Measurements from ENCODE around the gene INHBA.
A peak's percentile ranks its signal among the peaks of the same experiment; 100 is the strongest.

Gene INHBA

GRCh38 chr7:41698114-41698513 is 4.8 kb downstream of the INHBA start:
- Histone ChIP-seq H3K36me3 (ENCODE audit: control insufficient read depth, low read length) (no peaks in the 10 kb centered on the region), H3K9me2 (replicated peaks; ENCODE audit: control insufficient read depth, low read length) (no peaks in the 10 kb centered on the region), H3K79me2 (ENCODE audit: control insufficient read depth, low read length) (no peaks in the 10 kb centered on the region), H3K27ac (ENCODE audit: low read depth, low read length) (no peak overlapping the region), H3K4me1 (ENCODE audit: control insufficient read depth, low read length) (0 out of 2 replicates have a peak, but pooled peaks cover 3% of the 10 kb centered on the region), H4K20me1 (ENCODE audit: control insufficient read depth, insufficient read depth, low read depth, low read length) (no peaks in the 10 kb centered on the region), H3K4me3 (ENCODE audit: low read length) (no peak overlapping the region), H3F3A (ENCODE audit: control insufficient read depth, insufficient read depth) (no peaks in the 10 kb centered on the region; the same call in 1 of the 2 replicates), H3K27me3 (ENCODE audit: control insufficient read depth, low read length) (peaks cover 33% of the 10 kb centered on the region), H3K4me2 (ENCODE audit: low read length) (no peak overlapping the region), H3K9me3 (ENCODE audit: control insufficient read depth, insufficient read depth, low read length) (no peaks in the 10 kb centered on the region)
- TF ChIP-seq EZH2phosphoT487 (IDR thresholded peaks at IDR 0.05; ENCODE audit: borderline replicate concordance, low read length) (no peak), CTCF (IDR thresholded peaks at IDR 0.05; ENCODE audit: low read depth, low read length, poor library complexity, severe bottlenecking) (no peak)

GRCh38 chr7:41696323-41696916 is 6.5 kb downstream of the INHBA start:
- Histone ChIP-seq H3K9me2 (replicated peaks; ENCODE audit: control insufficient read depth, low read length) (no peaks in the 10 kb centered on the region), H4K20me1 (ENCODE audit: control insufficient read depth, insufficient read depth, low read depth, low read length) (no peaks in the 10 kb centered on the region), H3K4me1 (ENCODE audit: control insufficient read depth, low read length) (0 out of 2 replicates have a peak, but pooled peaks cover 3% of the 10 kb centered on the region), H3F3A (ENCODE audit: control insufficient read depth, insufficient read depth) (no peaks in the 10 kb centered on the region), H3K27ac (ENCODE audit: low read depth, low read length) (no peak overlapping the region), H3K9me3 (ENCODE audit: control insufficient read depth, insufficient read depth, low read length) (no peaks in the 10 kb centered on the region), H3K36me3 (ENCODE audit: control insufficient read depth, low read length) (no peaks in the 10 kb centered on the region), H3K27me3 (ENCODE audit: control insufficient read depth, low read length) (peaks cover 24% of the 10 kb centered on the region), H3K4me2 (ENCODE audit: low read length) (no peak overlapping the region), H3K4me3 (ENCODE audit: low read length) (no peak overlapping the region), H3K79me2 (ENCODE audit: control insufficient read depth, low read length) (no peaks in the 10 kb centered on the region)
- no peak for TF ChIP-seq EZH2phosphoT487 (IDR thresholded peaks at IDR 0.05; ENCODE audit: borderline replicate concordance, low read length)
- TF ChIP-seq CTCF (IDR thresholded peaks at IDR 0.05; ENCODE audit: low read depth, low read length, poor library complexity, severe bottlenecking) = peak; percentile 95

- Histone ChIP-seq H3K27ac (ENCODE audit: low read depth, low read length) (no peak overlapping the region), H4K20me1 (ENCODE audit: control insufficient read depth, insufficient read depth, low read depth, low read length) (no peaks in the 10 kb centered on the region), H3K27me3 (ENCODE audit: control insufficient read depth, low read length) (peaks cover 19% of the 10 kb centered on the region), H3K9me2 (replicated peaks; ENCODE audit: control insufficient read depth, low read length) (no peaks in the 10 kb centered on the region), H3K36me3 (ENCODE audit: control insufficient read depth, low read length) (no peaks in the 10 kb centered on the region), H3K4me3 (ENCODE audit: low read length) (no peak overlapping the region), H3K79me2 (ENCODE audit: control insufficient read depth, low read length) (no peaks in the 10 kb centered on the region), H3F3A (ENCODE audit: control insufficient read depth, insufficient read depth) (no peaks in the 10 kb centered on the region), H3K9me3 (ENCODE audit: control insufficient read depth, insufficient read depth, low read length) (no peaks in the 10 kb centered on the region), H3K4me2 (ENCODE audit: low read length) (no peak overlapping the region), H3K4me1 (ENCODE audit: control insufficient read depth, low read length) (0 out of 2 replicates have a peak, but pooled peaks cover 3% of the 10 kb centered on the region)
- TF ChIP-seq CTCF (IDR thresholded peaks at IDR 0.05; ENCODE audit: low read depth, low read length, poor library complexity, severe bottlenecking) (no peak), EZH2phosphoT487 (IDR thresholded peaks at IDR 0.05; ENCODE audit: borderline replicate concordance, low read length) (no peak)
Measured at GRCh38 chr7:41695661-41696322, 7.1 kb downstream of the INHBA start.
